OCI-LY3 (cell line): Measurements from ENCODE around the gene ITGAE.

Source experiments
- CTCF ChIP-seq: fragments of 200-600, 300-600 bp; sonication (generic); IDR thresholded peaks from 2 replicates; pipeline ENCODE4 v1.5.1; 2014; ENCODE audit warnings: antibody characterized with exemption, low read length, low read depth
- EZH2phosphoT487 ChIP-seq: fragments of 200-600 bp; shearing (Covaris generic); IDR thresholded peaks from 2 replicates; pipeline ENCODE4 v1.6.1; 2018; ENCODE audit warnings: antibody characterized with exemption, mixed run types, low read depth

- no peak for TF ChIP-seq EZH2phosphoT487
- TF ChIP-seq CTCF: no peak
These were observed 47.3 kb upstream of the ITGAE start for GRCh38 chr17:3848229-3848835.
